HG03520 (cell line): ENCODE results near the gene SEC61A2.
"Not testable (repeated sequence)": the region's sequence is repeated elsewhere in the genome, so short reads cannot be mapped to it uniquely, and the experiment has no call there.

Experiments used
- ATAC-seq: cut with Tn5 transposase; IDR thresholded peaks from one replicate; pipeline ENCODE4 v1.9.1; 2021; ENCODE audit warnings: mild to moderate bottlenecking, moderate library complexity; ENCODE audit not compliant: unreplicated experiment

The SEC61A2 gene

DNA sequence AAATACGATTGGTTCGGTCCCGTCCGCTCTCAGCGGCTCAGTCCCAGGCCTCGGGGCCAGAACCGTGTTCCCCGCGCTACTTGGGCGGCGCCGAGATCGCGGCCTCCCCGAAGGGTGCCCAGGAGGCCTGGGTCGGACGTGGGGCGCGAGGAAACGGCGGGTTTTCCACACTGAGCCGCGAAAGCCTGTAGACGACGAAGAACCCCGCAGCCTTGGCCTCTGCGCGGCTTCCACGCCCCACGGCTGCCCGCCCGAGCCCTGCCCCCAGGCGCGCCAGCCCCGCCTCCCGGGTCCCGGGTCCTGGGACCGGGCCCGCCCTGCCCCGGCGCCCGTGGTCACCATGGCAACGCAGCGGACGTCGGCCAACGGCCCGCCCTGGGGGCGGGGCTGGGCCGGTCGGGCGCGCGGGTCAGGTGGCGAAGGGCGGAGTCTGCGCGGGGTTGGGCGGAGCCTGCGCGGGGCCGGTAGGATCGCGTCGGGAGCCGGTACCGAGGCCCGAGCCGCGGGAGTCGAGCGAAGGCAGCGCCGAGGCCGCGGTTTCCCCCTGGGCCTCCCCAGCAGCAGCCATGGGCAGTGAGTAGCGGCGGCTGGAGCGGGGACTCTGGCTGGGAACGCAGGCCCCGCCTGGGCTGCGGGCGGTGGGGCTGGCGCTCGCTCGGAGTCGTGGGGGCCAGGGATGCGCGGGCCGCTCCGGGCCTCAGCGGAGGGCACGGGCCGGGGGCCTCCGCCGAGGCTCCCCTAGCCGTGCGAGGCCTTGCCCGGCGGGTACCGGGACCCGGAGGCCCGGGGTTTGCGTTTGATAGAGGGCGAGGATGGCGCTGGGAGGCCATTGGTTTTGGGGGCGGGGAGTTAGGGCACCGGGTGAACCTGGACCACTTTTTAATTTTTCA is at the start of gene SEC61A2:
Gene SEC61A2, plus strand, starts transcription at position 456 of the 890 bp plus-strand sequence. Its CDS starts 111 bp downstream, at position 567.
- peak; percentile 86 for ATAC-seq

DNA sequence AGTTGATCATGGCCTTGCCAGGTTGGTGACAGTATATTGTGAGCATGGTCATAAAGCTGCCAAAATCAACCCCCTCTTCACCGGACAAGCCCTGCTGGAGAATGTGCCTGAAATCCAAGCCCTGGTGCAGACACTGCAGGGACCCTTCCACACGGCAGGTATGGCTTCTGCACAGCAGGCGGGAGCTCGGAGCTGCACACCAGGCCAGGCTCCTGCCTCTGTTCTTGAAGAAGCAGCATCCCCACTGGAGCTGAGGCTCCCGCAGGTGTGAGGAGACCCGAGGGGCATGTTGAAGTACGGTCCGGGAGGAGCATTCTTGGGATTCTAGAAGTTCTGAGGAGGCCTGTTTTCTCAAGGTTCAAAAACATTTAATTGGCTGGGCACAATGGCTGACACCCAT is 48.0 kb upstream of the SEC61A2 start:
- ATAC-seq = no peak

DNA sequence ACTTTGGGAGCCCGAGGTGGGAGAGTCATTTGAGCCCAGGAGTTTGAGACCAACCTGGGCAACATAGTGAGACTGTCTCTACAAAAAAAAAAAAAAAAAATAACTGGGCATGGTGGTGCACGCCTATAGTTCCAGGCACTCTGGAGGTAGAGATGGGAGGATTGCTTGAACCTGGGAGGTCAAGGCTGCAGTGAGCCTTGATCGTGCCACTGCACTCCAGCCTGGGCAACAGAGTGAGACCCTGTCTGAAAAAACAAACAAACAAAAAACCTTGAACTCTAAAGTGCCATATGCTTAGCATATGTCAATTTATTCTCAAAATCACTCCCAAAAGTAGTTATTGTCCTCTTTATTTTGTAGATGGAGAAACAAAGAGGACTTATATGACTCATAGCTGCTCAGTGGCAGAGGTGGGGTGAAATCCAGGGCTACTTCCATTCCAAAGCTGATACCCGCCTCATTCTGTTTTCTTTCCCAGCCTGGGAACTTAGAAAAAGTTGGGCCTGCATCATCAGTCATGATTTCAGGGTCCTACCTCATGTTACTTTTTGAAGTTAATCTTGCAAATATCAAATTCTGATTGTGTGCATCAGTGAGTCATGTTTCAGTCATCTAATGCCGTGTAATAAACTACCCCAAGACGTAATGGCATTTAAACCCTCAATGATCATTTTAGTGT is 47.5 kb upstream of the SEC61A2 start:
- ATAC-seq = no peak

DNA sequence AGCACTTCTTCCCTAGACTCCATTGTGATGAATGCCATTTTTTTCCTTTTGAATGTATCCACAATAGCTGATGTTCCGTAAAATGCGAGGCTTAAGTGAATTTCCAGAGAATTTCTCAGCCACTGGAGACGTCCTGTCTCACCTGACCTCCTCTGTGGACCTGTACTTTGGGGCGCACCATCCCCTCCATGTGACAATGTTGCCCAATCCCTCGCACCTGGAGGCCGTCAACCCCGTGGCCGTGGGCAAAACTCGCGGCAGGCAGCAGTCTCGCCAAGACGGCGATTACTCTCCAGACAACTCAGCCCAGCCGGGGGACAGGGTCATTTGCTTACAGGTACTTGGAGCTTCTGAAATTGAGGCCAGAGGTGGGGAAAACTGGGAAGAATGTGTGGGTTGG is 40.6 kb upstream of the SEC61A2 start:
- no peak for ATAC-seq

DNA sequence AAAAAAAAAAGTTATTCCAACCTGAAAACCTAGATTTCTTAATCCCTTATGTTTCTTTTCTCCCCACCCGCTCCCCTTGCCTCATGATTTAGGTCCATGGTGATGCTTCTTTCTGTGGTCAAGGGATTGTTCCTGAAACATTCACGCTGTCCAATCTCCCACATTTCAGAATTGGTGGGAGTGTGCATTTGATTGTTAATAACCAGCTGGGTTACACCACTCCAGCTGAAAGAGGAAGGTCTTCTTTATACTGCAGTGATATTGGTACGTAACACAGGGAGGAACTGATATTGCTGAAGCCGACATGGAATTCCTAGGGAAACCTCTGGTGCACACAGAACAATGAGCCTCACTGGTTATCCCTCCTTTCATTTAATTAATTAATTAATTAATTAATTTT is 38.1 kb upstream of the SEC61A2 start:
- ATAC-seq = no peak

DNA sequence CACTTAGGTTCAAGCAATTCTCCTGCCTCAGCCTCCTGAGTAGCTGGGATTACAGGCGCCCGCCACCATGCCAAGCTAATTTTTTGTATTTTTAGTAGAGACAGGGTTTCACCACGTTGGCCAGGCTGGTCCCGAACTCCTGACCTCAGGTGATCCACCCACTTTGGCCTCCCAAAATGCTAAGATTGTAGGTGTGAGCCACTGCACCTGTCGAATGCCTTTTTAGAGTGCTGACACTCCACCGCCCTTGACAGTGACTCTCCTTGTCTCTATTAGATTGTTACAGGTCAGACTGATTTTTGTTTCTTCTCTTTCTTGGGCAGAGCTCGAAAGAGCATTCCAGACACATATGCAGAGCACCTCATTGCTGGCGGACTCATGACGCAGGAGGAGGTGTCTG is 32.1 kb upstream of the SEC61A2 start:
- ATAC-seq = not testable (repeated sequence)

DNA sequence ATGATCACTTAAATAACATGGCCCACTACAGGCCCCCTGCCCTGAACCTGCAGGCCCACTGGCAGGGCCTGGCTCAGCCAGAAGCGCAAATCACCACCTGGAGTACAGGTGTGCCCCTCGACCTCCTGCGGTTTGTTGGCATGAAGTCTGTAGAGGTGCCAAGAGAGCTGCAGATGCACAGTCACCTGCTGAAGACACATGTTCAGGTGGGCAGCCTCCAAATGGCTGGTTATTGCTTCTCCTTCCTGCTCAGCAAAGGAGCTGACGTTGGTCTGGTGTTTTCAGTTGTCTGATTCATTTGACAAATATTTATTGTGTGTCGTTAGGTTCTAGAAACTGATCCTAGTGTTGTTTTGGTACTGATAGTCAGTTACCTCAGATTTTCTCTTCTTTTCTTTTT is 31.7 kb upstream of the SEC61A2 start:
- no peak for ATAC-seq

DNA sequence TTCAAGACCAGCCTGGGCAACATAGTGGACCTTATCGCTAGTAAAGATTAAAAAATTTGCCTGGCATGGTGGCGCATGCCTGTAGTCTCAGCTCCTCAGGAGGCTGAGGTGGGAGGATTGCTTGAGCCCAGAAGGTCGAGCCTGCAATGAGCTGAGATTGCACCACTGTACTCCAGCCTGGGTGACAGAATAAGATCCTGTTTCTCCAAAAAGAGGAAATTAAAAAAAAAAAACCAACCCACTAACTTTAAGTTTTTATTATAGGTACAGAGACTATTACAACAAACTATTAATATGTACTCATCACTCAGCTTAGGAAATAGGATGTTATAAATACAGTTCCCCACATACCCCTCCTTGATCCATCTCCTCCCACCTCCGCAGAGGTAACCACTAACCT is 30.5 kb upstream of the SEC61A2 start:
- no peak for ATAC-seq

DNA sequence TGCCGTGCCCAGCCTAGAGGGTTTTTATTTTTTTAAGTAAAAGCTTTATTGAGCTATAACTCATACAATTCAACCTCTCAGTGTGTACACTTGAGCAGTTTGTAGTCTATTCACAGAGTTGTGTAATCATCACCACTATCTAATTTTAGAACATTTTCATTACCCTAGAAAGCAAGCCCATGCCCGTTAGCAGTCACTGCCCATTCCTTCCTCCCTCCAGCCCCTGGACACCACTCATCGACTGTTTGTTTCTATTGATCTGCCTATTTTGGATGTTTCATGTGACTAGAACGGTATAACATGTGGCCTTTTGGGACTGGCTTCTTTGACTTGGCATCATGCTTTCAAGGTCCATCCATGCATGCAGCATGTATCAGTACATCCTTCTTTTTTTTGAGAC is 25.7 kb upstream of the SEC61A2 start:
- ATAC-seq = no peak

DNA sequence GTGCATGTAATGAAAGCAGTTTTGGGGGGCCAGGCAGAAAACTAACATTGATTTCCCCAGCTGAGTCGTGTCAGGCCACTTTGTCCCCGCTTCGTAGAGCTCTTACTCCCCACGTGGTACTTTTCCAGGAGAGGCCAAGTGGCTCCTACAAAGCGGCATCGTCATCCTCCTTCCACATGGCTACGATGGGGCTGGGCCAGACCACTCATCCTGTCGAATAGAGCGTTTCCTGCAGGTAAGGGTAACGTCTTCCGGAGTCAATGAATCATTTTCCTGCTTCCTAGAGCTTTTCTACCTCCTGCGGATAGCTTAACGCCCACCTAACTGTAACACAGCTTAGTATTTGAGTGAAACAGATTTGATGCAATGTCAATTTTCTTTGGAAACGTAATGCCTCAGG is 21.7 kb upstream of the SEC61A2 start:
- ATAC-seq = no peak

DNA sequence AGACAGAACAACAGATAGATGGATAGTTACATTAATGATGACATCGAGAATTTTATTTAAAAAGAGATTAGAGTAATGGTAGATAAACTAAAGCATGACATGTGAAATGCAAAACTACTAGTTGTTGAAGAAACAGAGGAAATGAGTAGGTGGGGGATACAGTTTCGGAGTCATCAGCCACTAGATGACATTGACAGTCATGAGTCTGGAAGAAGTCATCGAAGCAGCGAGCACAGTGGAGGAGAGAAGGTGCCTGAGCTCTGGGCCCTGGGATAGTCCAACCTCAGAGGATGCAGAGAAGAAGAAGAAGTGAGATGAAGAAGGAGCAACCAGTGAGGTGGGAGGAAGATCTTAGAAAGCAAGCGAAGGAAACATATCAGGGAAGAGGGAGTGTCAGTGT is 20.2 kb upstream of the SEC61A2 start:
- no peak for ATAC-seq

DNA sequence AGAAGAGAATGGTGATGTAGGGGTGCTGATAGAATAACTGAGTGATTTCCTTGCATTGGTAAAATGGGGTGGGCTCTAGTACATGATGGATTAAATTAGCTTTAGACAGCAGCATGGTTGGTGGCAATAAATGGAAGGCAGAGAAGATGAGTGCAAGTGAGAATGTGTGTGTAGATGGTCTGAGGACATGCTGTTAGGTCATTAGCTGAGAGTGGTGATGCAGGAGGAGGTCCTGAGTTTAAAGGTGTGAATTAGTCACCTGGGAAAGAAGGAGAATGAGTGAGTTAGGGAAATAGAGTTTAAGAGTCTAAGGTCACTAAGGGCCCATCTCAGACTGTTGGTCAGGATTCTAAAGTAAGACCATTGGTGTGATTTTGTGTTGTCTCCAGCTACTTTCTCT is 17.9 kb upstream of the SEC61A2 start:
- no peak for ATAC-seq

DNA sequence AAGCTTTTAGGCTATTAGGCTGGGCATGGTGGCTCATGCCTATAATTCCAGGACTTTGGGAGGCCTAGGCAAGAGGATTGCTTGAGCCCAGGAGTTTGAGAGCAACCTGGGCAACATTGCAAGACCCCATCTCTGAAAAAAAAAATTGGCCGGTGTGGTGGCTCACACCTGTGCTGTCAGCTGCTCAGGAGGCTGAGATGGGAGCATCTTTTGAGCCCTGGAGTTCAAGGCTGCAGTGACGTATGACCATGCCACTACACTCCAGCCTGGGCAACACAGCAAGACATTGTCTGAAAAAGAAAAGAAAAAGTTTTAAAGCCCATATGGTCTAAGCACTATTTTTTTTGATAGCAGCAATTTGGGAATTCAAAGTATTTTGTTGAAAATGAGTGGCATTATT is 15.8 kb upstream of the SEC61A2 start:
- no peak for ATAC-seq

DNA sequence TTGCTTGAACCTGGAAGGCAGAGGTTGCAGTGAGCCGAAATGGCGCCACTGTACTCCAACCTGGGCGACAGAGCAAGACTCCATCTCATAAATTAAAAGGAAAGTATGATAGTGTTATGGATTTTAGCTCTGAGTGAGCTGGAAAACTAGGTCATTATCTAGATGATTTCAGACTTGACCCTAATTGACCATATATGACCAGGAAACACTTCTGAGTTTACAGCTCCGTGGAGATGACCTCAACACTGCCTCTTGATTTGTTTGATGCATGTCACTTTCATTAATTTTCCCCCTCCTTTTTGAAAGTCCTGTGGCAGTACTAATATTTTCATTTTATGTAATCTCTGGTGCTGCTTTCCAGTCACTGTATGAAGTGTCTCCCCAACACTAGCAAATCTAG is 7.8 kb upstream of the SEC61A2 start:
- no peak for ATAC-seq

DNA sequence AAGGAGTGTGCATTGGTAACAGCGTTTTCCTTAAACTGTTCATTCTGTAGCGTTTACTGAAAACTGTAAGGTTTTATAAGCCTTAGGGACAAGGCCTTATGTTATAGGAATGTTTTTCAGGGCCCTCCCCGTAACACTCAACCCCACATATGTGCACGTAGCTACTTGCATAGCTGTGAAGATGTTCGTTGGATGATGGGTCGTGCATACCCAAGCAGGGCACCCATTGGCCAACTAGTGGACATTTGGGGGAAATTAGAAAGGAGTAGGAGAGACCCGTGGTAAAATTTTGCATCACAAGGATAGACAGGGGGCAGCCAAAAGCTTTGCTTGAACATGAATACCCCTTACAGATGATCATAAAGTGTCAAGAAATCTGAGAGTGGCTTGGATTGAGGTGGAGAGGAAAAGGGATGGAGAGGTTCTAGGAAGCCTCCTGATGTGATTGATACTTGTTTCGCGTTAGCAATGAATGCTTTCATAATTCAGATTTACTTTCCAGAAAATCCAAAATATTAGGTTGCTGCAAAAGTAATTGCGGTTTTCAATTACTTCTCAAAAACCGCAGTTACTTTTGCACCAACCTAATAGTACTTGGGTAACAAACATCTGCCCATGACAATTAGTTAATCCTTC is 878 bp downstream of the SEC61A2 start:
- ATAC-seq = peak; percentile 38

DNA sequence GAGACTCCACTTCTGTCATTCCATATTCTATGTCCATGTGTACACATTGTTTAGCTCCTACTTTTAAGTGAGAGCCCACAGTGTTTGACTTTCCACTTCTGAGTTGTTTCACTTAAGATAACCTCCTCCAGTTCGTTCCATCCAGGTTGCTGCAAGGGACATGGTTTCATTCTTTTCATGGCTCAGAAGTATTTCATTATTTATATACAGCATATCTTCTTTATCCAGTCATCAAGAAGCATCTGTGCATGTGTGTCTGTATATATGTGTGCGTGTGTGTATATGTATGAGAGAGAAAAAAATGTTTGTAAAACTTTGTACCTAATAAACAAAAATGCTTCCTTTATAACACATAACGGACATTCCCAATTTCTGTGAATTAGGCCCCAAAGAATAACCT is 6.2 kb downstream of the SEC61A2 start:
- no peak for ATAC-seq

DNA sequence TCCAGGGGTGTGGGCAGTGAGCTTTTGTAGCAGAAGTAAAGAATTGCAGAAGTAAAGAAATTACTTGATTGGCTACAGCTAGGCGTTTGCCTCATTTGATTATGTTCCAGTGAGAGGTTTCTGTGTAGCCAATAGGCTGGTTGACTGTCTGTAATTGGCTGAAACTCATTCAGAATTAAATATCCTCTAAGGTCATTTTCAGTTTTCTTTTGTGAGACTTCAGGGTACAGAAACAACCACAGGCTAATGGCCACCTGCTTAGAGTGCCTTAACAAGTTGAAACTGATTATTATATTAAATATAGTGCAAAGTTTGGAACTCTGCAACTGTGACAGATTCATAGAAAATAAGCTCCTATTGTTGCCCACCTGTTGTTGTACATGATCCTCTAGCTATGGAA is 10.6 kb downstream of the SEC61A2 start:
- ATAC-seq = no peak

DNA sequence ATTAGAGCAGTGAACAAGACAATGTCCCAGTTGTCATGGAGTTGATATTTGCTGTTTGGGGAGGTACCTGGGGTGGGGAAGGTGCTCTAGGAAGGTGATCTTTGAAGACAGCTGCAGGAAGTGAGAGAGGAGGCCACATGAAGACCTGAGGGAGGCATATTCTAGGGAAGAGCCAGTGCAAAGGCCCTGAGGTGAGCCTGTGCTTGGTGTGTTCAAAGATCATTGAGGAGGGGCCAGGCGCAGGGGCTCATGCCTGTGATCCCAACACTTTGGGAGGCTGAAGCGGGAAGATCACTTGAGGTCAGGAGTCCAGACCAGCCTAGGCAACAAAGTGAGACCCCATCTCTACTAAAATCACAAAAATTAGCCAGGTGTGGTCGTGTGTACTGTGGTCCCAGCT is 15.1 kb downstream of the SEC61A2 start:
- no peak for ATAC-seq

DNA sequence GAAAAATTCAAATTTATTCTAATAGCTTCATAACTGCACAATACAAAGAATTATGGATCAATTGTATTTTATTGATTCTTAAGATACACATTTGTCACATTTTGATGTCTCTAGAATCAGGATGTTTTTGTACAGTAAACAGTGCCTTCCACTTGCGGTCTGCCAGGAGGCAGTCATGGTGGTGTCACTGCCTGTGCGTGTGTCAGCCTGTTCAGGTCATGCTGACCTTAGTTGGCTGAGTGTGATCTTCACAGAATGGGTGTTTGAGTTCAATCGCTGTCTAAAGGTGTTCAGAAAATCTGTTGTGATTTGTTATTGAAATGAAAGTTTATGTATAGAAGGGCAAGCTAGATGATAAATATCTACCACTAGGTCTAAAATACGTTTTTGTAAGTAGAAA is 20.7 kb downstream of the SEC61A2 start:
- ATAC-seq = no peak

DNA sequence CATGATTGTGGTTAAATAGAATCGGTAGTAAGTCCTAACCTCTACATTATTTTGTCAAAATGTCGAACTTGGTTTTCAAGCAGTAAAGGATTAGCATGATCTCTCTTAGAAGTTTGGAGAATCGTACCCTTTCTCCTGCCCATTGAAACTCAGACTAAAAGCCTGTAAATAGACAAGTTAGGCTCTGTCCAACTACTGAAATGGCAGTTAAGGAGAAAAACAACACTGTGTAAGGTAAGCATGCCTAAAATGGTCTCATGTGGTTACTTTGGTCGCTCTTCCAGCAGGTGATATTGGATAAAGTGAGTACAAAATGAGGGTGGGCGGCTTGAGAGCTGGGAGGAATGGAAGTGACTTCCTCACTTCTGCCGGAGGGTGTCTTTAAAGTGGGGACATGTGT is 25.0 kb downstream of the SEC61A2 start:
- ATAC-seq = no peak

DNA sequence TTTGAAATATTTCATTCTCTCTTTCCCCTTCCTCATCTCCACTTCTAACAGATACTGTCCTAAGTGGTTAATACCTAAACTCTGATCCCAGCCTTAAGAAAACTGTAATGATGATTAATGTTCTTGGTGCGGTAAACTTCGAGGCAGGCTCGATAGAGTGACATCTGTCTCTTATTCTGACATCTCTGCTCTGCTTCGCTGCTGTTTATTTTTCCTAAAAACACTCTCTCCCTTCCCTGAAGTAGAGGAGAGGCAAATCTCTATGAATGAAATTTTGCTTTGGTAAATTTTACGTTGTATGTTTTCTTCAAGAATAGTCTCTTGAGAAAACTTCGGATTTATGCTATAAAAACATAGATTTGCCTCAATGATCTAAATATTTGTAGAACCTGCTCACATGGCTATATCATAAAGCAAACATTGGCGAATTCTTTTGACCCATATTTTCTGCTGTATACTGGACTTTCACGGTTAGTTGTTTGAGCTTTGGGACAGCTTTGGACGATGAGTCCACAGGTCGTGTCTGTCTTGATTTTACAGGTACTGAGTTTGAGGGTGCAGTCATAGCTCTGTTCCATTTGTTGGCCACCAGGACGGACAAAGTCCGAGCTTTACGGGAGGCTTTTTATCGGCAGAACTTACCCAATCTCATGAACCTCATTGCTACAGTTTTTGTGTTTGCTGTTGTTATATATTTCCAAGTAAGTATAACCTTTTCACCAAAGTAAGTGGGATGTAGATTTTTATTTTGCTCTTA is 27.1 kb downstream of the SEC61A2 start:
- no peak for ATAC-seq
